ENCODE results near the gene WDR76.

GRCh38 chr15:43793647-43794046 lies 33.2 kb upstream of the WDR76 start:
- TF ChIP-seq POLR2AphosphoS5 (IDR thresholded peaks at IDR 0.05; ENCODE audit: low read depth) = no peak
- no peak for TF ChIP-seq CTCF (IDR thresholded peaks at IDR 0.05; ENCODE audit: insufficient read depth, low read length)
- TF ChIP-seq REST (IDR thresholded peaks at IDR 0.05; ENCODE audit: insufficient replicate concordance, low read depth) = no peak
- TF ChIP-seq SPI1 (IDR thresholded peaks at IDR 0.05; ENCODE audit: borderline replicate concordance, low read depth) = no peak

Data from HL-60 (cell line).